GM20000 (cell line): Measurements from ENCODE around the gene INPP5A.

ENCODE experiments used
- DNase-seq: peaks from one replicate; pipeline ENCODE4 v3.0.0; 2012; ENCODE audit warnings: low spot score
- CTCF ChIP-seq: IDR thresholded peaks from 2 replicates; pipeline ENCODE4 v1.5.1; 2012; ENCODE audit warnings: mild to moderate bottlenecking, control low read depth; ENCODE audit errors: extremely low read depth, missing control alignments

The INPP5A gene

GRCh38 chr10:132774902-132775863 lies 237.6 kb downstream of the INPP5A start:
- TF ChIP-seq CTCF, result no peak
- DNase-seq, result no peak

- TF ChIP-seq CTCF, result no peak
- DNase-seq, result no peak
Observed at GRCh38 chr10:132776186-132776585, 238.6 kb downstream of the INPP5A start.

- DNase-seq, result no peak
Observed at GRCh38 chr10:132776821-132777220, 239.2 kb downstream of the INPP5A start.

GRCh38 chr10:132777441-132777840 lies 239.9 kb downstream of the INPP5A start:
- DNase-seq, result no peak
- TF ChIP-seq CTCF, result no peak

More at GRCh38 chr10:132776821-132777220, 239.2 kb downstream of the INPP5A start:
- no peak for TF ChIP-seq CTCF

GRCh38 chr10:132779549-132780294 lies 242.1 kb downstream of the INPP5A start:
- TF ChIP-seq CTCF, result no peak
- no peak for DNase-seq

GRCh38 chr10:132780356-132780755 lies 242.8 kb downstream of the INPP5A start:
- TF ChIP-seq CTCF, result no peak
- DNase-seq, result no peak

- no peak for TF ChIP-seq CTCF
- DNase-seq, result no peak
Observed at GRCh38 chr10:132781556-132781955, 244.0 kb downstream of the INPP5A start.
